Spleen (tissue), 11 donors: Measurements from ENCODE around the gene STK40. TPM values are rescaled to one million over a fixed set of nuclear protein-coding genes. Genes with fewer than 3 reads are reported as not detected.
A peak's percentile ranks its signal among the peaks of the same experiment; 100 is the strongest.

ENCODE experiments used
- DNase-seq: peaks from one replicate; pipeline ENCODE4 v3.0.0-alpha.2; 2020
- H3K27ac ChIP-seq, 8 donors: fragments of 200-600 bp; sonication (generic) in 7 of 8; 1 replicate in 4 of 8; 2 replicates in 4 of 8; pipeline versions ENCODE4 v1.5.0 to v1.8.0; 2016 to 2021; ENCODE audit warnings: inconsistent platforms in 4 of 8, mild to moderate bottlenecking in 4 of 8, moderate library complexity in 1 of 8
- H3K27me3 ChIP-seq, 7 donors: fragments of 200-600 bp; sonication (generic) in 6 of 7; replicated peaks in 1 of 7; 1 replicate in 4 of 7; 2 replicates in 3 of 7; pipeline versions ENCODE4 v1.5.0 to v1.8.0; 2016 to 2021; ENCODE audit warnings: inconsistent platforms in 3 of 7, mild to moderate bottlenecking in 1 of 7
- H3K36me3 ChIP-seq, 6 donors: fragments of 200-600 bp; sonication (generic) in 5 of 6; 1 replicate in 4 of 6; 2 replicates in 2 of 6; pipeline versions ENCODE4 v1.5.0 to v1.8.0; 2016 to 2021; ENCODE audit warnings: inconsistent platforms in 2 of 6
- H3K4me1 ChIP-seq, 6 donors: fragments of 200-600 bp; sonication (generic) in 5 of 6; 1 replicate in 3 of 6; 2 replicates in 3 of 6; pipeline versions ENCODE4 v1.5.0 to v1.8.0; 2016 to 2021; ENCODE audit warnings: inconsistent platforms in 3 of 6
- H3K4me3 ChIP-seq, 8 donors: fragments of 200-600 bp; sonication (generic) in 7 of 8; 1 replicate in 4 of 8; 2 replicates in 4 of 8; pipeline versions ENCODE4 v1.5.0 to v1.8.0; 2016 to 2021; ENCODE audit warnings: inconsistent platforms in 4 of 8, mild to moderate bottlenecking in 4 of 8, moderate library complexity in 2 of 8
- H3K9me3 ChIP-seq, 8 donors: fragments of 200-600 bp; sonication (generic) in 7 of 8; 1 replicate in 4 of 8; 2 replicates in 4 of 8; pipeline versions ENCODE4 v1.5.0 to v1.8.0; 2016 to 2021; ENCODE audit warnings: inconsistent platforms in 4 of 8
- CTCF ChIP-seq, 11 experiments: fragments of 200-600 bp in 7 of 11; fragments of 450-650 bp in 4 of 11; sonication (generic) in 4 of 11; IDR thresholded peaks in 8 of 11; conservative IDR thresholded peaks in 3 of 11; 1 replicate in 7 of 11; 2 replicates in 4 of 11; pipeline versions ENCODE4 v1.4.0 to v1.8.0; 2016 to 2021; ENCODE audit warnings: antibody characterized with exemption in 11 of 11, inconsistent platforms in 4 of 11, mild to moderate bottlenecking in 1 of 11
- POLR2A ChIP-seq, 3 donors: fragments of 450-650 bp; IDR thresholded peaks; one replicate each; pipeline ENCODE4 v1.5.1; 2017; ENCODE audit warnings: antibody characterized with exemption in 3 of 3, mild to moderate bottlenecking in 1 of 3
- POLR2AphosphoS5 ChIP-seq, 3 donors: sonication (generic); formaldehyde crosslinking; IDR thresholded peaks; one replicate each; pipeline ENCODE4 v1.5.1; 2017; ENCODE audit warnings: antibody characterized with exemption in 3 of 3
- WGBS, 5 donors: extraction: QIAGEN DNeasy Blood & Tissue Kit in 3 of 5; methylation state at CpG; one replicate each; pipeline versions ENCODE4 v1.1.5 to v1.1.7; 2013 to 2018; 5-methylcytosine and 5-hydroxymethylcytosine counted together
- intact Hi-C: fragments of 100-400 bp; cut with DNase I; formaldehyde crosslinking; loops from one replicate; pipeline ENCODE4 v1.15.0; 2023; ENCODE audit warnings: low total_unique reads
- polyA plus RNA-seq, 3 donors: library from polyadenylated mRNA; stranded (reverse); fragments of 200-250 nt; gene quantifications; one replicate each; pipeline ENCODE4 v1.2.1, GENCODE V29; 2013
- total RNA-seq, 7 donors: library from RNA; depleted of rRNA in 3 of 7; stranded (reverse); fragments of >200 nt in 3 of 7; fragmentation: NEBNext Ultra II Directional in 4 of 7; extraction: Animal tissue kit (Norgen Biotek cat#: 25700) in 4 of 7; gene quantifications; one replicate each; pipeline versions ENCODE4 v1.1.0 to v1.2.1, GENCODE V29; 2016 to 2021
- donor health status: healthy with polysubstance abuse.
- donor health status: DM: no; HTN: no; CAD: no; lungs with moderate emphysema.
- donor health status: DM: no; HTN: no; CAD: no.
- donor health status: Bipolar disorder and iron deficiency.
- donor health status: healthy.
- donor health status: DM: no; HTN: no; CAD: no.
- donor health status: DM: yes; HTN: yes; CAD: no.

The STK40 gene
- total and polyA plus RNA-seq, 10 donors, result 13.7 to 79.2 (median 48.9) TPM

DNA sequence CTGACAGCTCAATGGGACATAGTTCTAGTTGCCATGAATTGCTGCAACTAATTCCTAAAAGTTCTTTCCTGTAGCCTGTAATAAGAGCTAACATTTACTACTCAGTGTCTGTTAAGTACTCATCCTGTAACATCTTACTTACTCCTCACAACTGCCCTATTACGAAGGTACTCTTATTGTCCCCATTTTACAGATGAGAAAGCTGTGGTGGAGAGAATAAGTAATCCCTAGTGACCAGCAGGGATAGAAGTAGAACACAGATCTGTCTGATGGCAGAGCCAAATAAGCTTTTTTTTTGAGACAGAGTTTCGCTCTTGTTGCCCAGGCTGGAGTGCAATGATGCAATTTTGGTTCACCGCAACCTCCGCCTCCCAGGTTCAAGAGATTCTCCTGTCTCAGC is 3.1 kb downstream of the STK40 start:
- peak; percentile 20 for DNase-seq
- intact Hi-C loops, result no loop called here
- WGBS, 5 donors, result 90 to 97% (median 94%) methylated on average over 4 of the region's 4 CpGs
- Histone ChIP-seq H3K27me3 (no peaks in the 10 kb centered on the region), H3K4me3 (no peak overlapping the region), H3K4me1 (peaks cover 51 to 92% (median 79%) of the 10 kb centered on the region in 6 donors), H3K27ac (peak overlapping the region in 3 of 8 donors; percentile 20 to 98 (median 47)), H3K9me3 (no peaks in the 10 kb centered on the region), H3K36me3 (peaks cover 0 to 25% (median 0%) of the 10 kb centered on the region in 6 donors)
- TF ChIP-seq POLR2AphosphoS5 (IDR thresholded peaks at IDR 0.05) (no peak), CTCF (IDR thresholded peaks at IDR 0.05 in 8 of 11, conservative IDR thresholded peaks at IDR 0.05 in 3 of 11) (no peak), POLR2A (IDR thresholded peaks at IDR 0.05) (no peak)

DNA sequence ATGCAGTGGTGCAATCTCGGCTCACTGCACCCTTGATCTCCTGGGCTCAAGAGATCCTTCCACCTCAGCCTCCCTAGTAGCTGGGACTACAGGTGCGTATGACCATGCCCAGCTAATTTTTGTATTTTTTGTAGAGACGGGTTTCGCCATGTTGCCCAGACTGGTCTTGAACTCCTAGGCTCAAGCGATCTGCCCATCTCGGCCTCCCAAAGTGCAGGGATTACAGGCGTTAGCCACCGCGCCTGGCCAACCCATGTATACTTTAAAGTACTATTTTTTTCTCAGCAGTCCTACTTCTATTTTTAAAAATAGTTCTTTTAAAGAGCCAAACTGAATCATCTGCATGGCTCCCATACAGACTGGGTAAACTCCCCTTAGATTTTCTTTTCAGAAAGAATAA is 3.5 kb downstream of the STK40 start:
- peak; percentile 32 for DNase-seq

DNA sequence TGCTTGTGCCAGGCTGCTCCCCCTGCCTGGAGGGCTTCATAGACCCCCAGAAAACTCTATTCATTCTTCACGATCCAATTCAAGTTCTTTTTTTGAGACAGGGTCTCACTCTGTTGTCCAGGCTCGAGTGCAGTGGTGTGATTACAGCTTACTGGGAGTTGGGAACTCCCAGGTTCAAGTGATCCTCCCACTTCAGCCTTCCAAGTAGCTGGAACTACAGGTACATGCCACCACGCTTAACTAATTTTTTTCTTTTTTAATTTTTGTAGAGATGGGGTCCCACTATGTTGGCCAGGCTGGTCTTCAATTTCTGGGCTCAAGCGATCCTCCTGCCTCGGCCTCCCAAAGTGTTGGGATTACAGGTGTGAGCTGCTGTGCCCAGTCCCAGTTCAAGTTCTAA is 4.3 kb downstream of the STK40 start:
- Histone ChIP-seq H3K27me3 (no peaks in the 10 kb centered on the region), H3K4me3 (no peak overlapping the region), H3K9me3 (no peaks in the 10 kb centered on the region), H3K36me3 (peaks cover 0 to 27% (median 0%) of the 10 kb centered on the region in 6 donors), H3K27ac (peak overlapping the region in 3 of 8 donors; percentile 41 to 68 (median 62)), H3K4me1 (peaks cover 47 to 92% (median 78%) of the 10 kb centered on the region in 6 donors)
- 90 to 95% (median 93%) methylated on average over 5 of the region's 5 CpGs for WGBS, 5 donors
- intact Hi-C loops, result no loop called here
- DNase-seq, result no peak
- TF ChIP-seq POLR2A (IDR thresholded peaks at IDR 0.05) (no peak), POLR2AphosphoS5 (IDR thresholded peaks at IDR 0.05) (no peak), CTCF (IDR thresholded peaks at IDR 0.05 in 8 of 11, conservative IDR thresholded peaks at IDR 0.05 in 3 of 11) (no peak)

More for the DNA sequence above, 3.5 kb downstream of the STK40 start:
- intact Hi-C loops, result no loop called here
- Histone ChIP-seq H3K4me1 (peaks cover 51 to 92% (median 78%) of the 10 kb centered on the region in 6 donors), H3K9me3 (no peaks in the 10 kb centered on the region), H3K27ac (peak overlapping the region in 3 of 8 donors; percentile 20 to 62 (median 22)), H3K27me3 (no peaks in the 10 kb centered on the region), H3K4me3 (no peak overlapping the region), H3K36me3 (peaks cover 0 to 25% (median 0%) of the 10 kb centered on the region in 6 donors)
- TF ChIP-seq POLR2AphosphoS5 (IDR thresholded peaks at IDR 0.05), result no peak
- no peak for TF ChIP-seq POLR2A (IDR thresholded peaks at IDR 0.05)
- no peak for TF ChIP-seq CTCF (IDR thresholded peaks at IDR 0.05 in 8 of 11, conservative IDR thresholded peaks at IDR 0.05 in 3 of 11)
- WGBS, 5 donors, result 94 to 98% (median 95%) methylated on average over 9 of the region's 9 CpGs

DNA sequence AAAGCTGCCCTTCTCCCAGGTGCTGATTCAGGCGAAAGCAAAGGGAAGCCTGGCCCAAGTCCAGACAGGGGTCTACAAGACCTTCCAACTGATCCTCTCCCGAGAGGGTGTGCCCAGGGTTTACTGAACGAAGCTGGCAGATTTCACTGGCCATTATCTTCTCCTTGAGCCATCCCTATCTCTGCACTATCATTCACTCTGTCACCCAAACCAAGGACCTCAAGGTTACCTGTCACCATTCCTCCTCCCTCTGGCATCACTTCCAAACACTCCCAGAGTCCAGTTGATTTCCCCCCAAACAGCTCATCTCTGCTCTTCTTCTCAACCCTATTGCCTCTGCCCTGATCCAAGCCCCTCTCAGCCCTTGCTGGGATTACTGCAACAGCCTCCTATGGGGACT is 4.9 kb downstream of the STK40 start:
- 64 to 85% (median 82%) methylated on average over 3 of the region's 3 CpGs for WGBS, 5 donors
- Histone ChIP-seq H3K27me3 (no peaks in the 10 kb centered on the region), H3K9me3 (no peaks in the 10 kb centered on the region), H3K4me1 (peaks cover 51 to 95% (median 82%) of the 10 kb centered on the region in 6 donors), H3K27ac (peak overlapping the region in 6 of 8 donors; percentile 5 to 97 (median 52)), H3K4me3 (no peak overlapping the region), H3K36me3 (peaks cover 0 to 33% (median 0%) of the 10 kb centered on the region in 6 donors)
- intact Hi-C loops, result no loop called here
- peak; percentile 17 for DNase-seq
- TF ChIP-seq POLR2AphosphoS5 (IDR thresholded peaks at IDR 0.05), result no peak
- no peak for TF ChIP-seq POLR2A (IDR thresholded peaks at IDR 0.05)
- no peak for TF ChIP-seq CTCF (IDR thresholded peaks at IDR 0.05 in 8 of 11, conservative IDR thresholded peaks at IDR 0.05 in 3 of 11)
